ENCODE measurements around the gene SUSD3.

Gene SUSD3

DNA sequence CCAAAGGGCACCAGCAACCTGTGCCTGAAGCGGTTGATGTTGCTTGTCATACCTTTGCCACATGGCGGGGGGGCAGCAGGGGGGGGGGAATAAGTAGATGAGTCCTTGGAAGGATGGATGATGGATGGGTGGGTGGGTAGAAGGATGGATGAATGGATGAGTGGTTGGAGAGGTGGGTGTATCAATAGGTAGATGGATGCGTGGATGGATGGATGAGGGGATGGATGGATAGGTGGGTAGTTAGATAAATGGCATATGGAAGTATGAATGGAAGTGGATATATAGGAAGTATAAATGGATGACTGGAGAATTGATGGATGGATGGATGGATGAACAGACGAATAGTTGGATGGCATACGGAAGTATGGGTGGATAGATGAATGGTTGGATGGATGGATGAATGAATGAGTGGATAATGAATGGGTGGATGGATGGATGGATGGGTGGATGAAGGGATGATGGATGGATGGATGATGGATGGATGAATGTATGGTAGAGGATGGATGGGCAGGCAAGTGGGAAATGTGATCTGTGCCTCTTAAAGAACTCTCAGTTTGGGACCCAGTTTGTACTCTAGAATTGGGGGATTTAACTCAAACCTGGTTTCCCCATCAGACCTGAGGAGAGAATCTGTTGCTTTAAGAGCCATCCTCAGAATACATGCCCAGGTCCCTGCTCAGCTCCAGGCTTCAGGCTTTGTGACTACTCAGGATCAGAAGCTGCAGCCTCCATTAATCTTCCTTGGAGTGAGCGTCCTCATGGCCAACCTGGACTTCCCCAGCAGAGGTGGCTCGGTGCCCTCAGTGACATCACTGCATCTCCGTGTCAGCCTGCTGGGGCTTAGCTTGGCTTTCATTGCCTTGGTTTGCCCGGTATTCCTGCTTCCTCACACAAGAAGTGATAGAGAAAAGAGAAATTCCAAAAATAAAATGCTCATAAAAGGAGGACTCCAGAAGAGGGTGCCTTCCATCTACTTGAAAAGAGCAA is 27.6 kb upstream of the SUSD3 start:
- no peak for DNase-seq

DNA sequence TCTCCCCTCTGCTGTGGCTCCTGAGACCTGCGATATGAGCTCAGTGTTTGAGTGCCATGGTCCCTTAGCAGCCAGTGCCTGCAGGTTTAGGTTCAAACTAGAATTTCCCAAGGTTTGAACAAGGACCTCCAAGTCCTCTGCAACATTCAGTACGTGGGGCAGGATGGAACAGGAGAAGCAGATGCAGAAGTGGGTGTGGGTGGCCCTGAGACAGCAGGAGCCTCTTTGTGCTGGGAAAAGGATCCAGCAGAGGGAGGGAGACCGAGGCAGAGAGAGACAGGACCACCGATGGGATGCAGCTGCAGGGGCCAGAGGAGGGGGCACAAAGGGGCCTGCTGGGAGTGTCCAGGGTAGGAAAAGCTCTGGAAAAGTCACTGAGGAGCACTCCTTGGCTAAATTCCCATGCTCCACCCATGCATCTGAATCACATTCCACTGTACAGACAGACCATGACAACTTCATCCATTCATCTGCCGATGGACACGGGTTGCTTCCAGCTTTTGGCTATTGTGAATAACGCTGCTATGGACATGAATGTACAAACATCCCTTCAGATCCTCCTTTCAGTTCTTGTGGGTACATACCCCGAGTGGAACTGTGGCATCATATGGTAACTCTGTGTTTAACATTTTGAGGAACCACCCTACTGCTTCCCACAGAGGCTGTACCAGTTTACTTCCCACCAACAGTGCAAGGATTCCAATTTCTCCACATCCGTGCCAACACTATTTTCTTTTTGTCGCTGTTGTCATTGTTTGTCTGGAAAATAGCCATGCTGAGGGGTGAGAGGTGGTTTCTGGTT is 26.7 kb upstream of the SUSD3 start:
- DNase-seq = no peak

DNA sequence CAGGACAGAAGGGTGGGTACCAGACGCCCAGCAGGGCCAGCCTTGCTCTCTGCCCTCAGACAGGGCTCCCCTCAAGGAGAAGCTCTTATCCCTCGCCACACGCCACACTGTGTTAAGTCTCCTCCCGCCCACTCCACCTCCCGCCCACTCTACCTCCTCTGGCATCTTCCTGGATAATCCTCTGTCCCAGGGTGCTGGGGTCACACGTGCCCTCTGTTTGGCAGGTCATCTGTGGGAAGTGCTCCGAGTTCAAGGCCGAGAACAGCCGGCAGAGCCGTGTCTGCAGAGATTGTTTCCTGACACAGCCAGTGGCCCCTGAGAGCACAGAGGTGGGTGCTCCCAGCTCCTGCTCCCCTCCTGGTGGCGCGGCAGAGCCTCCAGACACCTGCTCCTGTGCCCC is 26.0 kb upstream of the SUSD3 start:
- DNase-seq = no peak

DNA sequence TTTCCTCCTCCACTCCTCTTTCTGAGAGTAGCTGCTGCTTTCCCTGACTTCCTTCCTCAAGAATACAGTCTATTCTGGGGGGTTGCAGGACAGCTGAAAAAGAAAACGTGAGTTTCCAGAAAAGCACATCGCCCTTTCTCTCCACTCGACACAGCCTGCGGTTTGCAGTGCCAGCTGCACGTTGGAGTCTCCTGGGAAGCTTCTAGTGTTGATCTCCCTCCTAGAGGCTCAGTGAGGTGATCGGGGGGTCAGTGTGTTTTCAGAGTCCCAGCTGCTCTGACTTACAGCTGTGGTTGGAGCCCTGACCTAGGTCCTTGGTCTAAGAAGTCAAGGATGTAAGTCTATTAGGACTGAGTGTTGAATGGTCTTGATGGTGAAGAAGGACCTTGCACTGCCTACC is 25.0 kb upstream of the SUSD3 start:
- no peak for DNase-seq

DNA sequence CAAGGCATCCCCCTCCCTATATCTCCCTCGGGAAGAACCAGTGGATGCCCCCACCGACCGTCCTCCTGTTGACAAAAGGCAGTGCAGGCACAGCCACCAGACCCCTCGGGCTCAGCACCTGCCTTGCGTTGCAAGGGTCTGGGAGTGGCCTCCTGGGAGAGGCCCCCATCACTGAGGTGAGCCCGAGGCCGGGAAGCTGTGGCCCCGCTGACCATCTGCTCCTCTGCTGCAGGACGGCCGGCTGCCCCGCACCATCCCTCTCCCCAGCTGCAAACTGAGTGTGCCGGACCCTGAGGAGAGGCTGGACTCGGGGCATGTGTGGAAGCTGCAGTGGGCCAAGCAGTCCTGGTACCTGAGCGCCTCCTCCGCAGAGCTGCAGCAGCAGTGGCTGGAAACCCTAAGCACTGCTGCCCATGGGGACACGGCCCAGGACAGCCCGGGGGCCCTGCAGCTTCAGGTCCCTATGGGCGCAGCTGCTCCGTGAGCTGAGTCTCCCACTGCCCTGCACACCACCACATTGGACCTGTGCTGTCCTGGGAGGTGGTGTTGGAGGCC is 23.3 kb upstream of the SUSD3 start:
- DNase-seq = no peak

DNA sequence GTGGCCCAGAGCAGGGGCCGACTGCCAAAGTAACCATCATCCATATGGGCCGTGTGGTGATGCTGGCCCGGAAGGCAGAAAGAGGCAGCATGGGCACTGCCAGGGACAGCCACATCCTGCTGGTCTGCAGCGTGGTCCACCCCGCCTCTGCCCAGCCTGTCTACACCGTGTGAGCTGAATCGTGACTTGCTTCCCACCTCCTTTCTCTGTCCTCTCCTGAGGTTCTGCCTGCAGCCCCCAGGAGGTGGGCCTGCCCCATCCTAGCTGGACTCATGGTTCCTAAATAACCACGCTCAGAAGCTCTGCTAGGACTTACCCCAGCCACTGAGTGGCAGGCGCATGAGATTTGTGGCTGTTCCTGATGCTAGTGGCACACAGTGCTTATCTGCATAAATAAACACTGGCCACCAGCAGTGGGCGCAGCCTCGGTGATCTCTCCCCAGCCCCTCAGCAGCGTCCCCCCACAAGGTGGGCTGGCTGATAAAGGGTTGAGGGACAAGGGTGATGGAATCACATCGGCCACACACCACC is 22.6 kb upstream of the SUSD3 start:
- no peak for DNase-seq

DNA sequence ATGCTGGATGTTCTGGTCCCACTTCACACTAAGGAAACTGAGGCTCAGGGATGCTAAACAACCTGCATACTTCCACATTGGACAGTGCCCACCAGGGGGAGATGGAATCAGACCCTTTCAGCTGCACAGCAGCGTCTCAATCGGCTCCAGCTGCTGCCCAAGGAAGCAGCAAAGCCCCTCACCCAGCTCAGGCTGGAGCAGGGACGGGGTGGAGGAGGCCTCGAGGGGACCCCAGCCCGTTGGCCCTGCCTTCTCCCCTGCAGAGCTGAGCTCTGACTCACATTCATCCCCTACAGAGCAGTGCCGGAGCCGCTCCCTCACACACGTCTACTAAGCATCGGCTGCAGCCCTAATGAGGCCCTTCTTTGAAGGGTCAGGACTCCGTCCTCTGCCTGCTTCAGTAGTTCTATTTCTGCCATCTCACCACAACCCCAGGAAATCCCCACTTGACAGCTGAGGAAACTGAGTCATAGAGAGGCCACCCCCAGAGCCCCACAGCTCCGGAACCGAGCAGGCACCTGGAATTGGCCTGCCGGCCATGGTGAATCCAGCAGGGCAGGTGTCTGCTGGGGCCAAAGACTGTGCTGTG is 21.5 kb upstream of the SUSD3 start:
- no peak for DNase-seq

DNA sequence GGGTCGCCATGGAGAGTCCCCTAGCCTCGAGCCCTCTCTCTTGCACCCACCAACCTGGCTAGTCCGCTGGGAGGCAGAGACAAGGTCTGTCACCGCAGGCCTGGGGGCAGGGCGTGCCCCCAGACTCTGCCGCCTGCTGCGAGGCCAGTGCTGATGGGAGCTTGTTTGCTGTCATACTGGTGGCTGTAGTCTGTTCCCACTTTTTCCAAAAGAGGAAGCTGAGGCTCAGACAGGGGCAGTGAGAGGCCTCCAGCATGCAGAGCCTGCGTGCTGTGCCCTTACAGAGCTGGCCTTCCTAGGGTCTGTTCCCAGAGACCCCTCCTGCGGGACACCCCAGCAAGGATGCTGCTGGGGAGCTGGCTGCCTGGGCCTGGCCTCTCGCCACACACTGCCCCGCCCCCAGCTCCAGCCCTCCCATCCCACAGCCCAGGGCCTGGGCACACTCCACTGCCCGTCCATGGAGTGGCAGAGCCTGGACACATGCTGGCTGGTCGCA is 21.0 kb upstream of the SUSD3 start:
- peak; percentile 35 for DNase-seq

DNA sequence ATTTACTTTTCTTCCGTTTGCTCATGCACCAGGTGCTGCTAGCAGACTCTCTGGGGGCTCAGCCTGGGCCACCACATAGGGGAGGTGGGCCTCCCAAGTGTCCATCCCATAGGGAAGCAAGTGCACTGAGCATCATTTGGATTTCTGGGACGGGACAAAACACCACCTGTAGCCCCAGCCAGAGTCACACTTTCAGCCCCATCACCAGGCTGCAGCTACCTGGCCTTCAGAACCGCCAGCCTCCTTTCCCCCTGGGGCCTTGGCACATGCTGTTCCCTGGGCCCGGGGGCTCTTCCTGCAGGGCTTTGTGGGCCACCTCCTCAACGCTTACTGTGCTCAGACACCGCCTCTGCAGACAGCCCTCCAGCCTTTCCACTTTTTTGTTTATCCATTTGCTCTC is 19.6 kb upstream of the SUSD3 start:
- no peak for DNase-seq

DNA sequence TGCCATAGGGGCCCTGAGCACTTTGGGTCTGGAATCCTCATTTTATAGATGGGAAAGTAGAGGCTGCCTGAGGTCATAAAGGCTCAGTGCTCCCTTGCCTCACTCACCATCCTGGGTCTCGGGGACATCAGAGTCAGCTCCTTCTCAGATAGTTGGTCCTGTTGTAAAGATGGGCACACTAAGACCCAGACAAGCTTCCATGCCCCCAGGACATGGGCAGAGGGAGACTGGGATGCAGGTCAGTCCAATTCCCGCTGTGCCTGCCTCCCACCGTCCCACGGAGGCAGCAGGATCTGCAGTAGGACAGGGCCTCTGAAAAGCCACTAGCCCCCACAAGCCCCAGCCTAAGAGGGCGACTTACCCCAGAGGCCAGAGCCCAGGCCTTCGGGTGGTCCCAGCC is 19.0 kb upstream of the SUSD3 start:
- DNase-seq = no peak

DNA sequence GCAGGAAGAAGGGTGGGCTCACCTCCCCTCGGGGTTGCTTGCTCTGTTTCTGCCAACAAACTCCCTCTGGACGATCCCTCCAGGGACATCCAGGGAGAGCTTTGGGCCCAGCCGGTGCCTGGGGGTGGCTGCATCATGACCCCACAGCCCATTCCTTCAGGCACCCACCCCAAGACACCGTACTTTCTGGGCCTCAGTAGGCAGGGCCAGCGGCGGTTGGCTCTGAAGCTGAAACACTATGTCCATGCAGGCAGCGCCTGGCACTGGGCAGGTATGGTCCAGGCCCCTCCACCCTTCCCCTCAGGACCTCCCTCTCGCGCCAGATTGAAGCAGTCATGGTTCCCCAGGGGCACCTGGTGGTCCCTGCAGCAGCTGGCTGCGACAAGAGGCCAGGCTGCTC is 18.5 kb upstream of the SUSD3 start:
- DNase-seq = no peak

DNA sequence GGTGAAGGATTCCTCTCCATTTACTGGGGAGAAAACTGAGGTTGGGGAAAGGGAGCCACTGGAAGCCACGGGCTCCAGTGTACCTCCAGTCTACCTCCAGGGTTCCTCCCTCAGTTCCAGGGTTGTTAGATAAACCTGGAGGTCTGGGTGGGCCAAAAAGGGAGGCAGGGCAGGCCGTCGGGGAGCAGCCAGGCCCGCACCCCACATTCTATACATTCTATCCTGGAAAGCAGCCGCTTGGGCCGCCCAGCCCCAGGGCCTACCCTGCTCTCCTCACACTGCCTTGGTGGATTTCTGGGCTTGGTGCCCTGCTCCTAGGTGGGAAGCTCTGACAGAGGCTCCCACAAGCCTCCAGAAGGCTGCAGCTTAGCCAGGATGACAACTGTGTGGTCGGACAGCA is 18.1 kb upstream of the SUSD3 start:
- no peak for DNase-seq

DNA sequence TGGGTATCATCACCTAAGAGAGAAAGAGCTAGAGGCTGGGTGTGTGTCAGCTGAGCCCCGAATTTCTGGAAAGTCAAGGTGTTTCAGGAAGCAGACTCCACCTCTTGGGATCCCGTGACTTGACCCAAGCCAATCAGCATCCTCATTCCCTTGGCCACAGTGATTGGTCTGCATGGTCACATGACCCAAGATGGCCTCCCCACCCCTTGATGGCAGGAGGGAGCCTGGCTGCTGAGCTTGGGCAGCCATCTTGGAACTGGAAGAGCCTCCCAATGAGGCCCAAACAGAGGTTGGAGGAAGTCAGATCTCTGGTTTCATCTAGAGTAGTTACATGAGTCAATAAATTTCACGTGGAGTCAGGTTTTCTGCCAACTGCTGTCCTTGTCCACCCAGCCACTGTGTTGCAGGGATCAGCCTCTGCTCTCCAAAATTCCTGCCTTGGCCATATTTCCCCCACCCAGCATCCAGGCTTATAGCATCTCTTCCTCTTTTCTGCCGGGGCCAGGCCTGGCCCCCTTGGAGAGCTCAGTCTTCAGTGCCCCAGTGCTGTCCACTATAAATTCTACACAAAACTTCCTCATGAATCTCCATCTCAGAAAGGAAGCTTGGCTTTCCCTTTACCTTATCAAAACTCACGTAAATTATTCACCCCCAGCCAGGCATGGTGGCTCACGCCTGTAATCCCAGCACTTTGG is 17.2 kb upstream of the SUSD3 start:
- DNase-seq = no peak

DNA sequence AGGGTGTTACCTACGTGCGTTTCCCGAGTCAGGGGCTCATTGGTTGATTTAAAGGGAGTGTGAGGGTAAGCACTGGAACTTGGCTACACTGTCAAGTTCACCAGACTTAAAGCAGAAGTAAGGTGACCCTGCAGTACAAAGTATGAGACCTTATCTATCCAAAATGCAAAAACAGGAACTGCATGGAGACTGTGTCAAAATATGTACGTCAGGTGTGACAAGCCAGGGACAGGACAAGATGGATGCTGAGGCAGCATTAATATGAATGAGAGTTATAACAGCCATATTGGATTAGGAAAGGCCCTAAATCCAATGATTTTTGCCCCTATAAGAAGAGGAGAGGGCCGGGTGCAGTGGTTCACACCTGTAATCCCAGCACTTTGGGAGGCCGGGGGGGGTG is 15.4 kb upstream of the SUSD3 start:
- no peak for DNase-seq

DNA sequence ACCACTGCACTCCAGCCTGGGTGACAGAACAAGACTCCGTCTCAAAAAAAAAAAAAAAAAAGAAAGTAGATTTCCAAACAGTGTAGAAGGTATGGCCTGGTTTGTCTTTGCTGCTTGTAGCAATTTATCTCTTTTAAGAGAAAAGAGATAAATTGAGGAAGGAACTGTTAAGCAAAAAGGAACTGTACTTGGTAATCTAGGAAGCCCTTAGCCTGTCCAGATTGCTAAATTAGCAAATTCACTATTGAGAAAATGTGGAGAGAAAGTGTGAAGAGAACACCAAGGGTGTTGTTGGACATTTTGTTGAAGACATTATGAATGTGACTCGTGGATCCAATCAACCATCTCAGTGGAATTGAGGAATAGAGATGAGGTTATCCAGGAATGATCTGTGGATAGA is 13.0 kb upstream of the SUSD3 start:
- DNase-seq = no peak

DNA sequence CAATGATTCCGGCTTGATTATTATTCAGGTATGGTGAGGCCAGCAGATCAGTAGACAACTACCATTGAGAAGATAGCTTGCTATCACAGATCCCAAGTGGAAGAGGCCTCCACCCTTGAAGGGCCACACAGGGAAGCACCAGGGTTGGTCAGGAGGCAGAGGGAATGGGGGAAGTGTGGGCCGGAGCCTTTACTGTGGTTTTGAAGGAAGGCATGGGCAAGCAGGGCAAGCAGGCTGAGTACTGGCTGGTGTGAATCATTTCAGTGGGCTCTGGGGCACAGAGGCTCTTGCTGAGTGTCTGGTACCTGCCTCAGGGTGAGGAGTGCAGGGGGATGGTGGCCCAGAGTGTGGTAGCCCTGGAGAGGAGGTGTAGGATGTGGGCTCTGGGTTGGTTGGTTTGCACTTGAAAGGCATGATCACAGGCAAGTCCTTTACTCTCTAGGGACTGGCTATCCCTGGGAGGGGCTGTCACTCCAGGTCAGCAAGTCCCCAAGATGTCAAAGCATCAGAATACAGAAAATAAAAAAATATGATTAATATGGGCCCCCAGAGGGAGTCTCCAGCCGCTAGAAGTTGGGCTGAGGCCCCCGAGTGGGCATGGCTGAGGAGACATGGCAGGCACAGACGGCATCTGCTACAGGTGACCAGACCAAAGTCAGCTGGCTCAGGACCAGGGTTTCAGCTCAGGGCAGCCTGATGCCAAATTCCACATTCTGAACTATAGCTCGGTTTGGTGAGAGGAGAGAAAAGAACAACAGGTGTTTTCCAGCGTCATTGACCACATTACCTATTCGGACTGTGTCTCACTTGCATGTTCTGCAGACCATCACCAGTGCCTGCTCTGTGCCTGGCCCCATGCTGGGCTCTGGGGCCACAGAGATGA is 9.7 kb upstream of the SUSD3 start:
- no peak for DNase-seq

DNA sequence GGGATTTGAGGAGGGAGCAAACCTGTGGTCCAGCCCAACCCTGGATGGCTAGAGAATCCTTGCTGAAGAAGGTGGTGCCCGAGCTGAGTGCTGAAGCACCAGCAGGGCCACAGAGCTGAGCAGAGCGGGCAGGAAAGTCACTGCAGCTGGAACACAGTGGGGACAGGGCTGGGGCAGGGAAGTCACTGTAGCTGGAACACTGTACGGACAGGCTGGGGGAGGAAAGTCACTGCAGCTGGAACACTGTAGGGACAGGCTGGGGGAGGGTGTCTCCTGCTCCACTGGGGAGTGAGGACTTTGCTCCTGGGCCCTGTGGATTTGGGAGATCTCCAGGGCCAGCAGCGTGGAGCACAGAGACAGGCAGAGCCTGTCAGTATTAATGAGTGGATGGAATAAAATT is 9.0 kb upstream of the SUSD3 start:
- DNase-seq = no peak

DNA sequence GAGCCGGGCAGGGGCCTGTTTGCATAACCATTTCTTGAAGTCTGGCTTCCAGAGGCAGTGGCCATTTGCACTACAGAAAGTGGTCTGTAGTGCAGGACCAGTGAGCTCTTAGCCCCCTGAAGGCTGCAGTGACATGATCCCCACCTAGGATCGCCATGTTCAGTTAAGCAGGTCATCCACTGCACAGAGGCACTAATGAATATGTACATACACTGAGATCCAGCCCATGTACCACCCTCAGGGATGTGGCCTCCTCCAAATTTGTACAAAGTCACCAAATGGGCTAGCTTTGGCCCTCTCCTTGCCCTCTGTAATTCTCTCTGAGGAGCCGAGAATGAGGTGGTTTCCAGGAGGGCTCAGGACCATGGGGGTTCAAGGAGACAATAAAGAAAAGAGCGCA is 8.3 kb upstream of the SUSD3 start:
- no peak for DNase-seq

DNA sequence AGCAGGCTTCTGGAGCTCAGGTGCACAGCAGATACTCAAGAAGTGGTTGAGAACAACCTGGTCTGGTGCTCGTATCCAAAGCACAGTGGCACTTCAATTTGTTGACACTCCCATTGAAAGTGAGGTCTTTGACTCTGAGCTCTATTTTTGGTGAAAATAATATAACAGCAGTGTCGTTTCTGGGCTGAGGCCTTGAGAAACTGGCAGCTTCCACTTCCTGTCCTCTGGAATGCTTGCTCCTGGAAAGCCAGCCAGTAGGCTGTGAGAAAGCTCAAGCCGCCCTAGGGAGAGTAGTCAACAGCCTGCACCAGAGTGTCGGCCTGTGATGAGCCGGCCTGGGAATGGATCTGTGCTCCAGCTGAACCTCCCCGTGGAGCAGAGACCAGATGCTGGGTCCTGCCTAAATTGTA is 6.8 kb upstream of the SUSD3 start:
- DNase-seq = no peak

DNA sequence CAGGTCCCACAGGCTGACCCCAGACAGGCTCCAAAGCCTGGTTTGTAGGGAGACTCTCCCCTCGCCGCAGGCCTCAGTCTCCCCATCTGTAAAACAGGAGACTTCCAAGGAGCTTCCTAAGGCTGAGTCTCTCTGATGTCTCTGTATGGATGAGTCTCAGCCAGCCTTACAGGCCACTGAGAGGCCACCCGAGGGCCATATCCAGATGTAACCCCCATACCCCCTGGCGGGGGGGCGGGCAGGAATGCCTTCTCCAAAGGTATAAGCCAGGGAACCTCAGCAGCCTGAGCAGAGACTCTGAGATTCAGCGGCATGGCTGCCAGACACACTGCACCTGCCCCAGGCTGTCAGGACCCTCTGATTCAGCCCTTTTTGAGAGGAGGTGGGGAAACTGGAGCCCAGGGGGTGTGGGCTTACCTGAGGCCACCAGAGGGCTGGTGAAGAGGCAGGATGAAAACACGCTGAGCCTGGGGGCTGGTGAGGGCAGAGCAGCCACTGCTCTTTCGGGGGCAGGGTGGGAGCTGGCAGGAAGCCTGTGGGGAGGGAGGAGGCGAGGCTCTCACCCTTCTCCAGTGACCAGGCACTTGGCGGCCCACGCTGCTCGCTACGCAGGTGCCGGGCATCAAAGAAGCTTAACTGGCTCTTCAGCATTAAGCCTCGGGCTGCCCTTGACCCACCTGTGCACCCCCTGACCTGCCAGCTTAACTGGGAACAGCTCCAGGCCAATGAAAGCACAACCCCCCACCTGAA is 5.5 kb upstream of the SUSD3 start:
- no peak for DNase-seq

Measured in SIG-M5 (cell line).